ENCODE measurements around the gene TMEM108.
A peak's percentile ranks its signal among the peaks of the same experiment; 100 is the strongest.
"Not testable (repeated sequence)": the region's sequence is repeated elsewhere in the genome, so short reads cannot be mapped to it uniquely, and the experiment has no call there.

Gene TMEM108

DNA sequence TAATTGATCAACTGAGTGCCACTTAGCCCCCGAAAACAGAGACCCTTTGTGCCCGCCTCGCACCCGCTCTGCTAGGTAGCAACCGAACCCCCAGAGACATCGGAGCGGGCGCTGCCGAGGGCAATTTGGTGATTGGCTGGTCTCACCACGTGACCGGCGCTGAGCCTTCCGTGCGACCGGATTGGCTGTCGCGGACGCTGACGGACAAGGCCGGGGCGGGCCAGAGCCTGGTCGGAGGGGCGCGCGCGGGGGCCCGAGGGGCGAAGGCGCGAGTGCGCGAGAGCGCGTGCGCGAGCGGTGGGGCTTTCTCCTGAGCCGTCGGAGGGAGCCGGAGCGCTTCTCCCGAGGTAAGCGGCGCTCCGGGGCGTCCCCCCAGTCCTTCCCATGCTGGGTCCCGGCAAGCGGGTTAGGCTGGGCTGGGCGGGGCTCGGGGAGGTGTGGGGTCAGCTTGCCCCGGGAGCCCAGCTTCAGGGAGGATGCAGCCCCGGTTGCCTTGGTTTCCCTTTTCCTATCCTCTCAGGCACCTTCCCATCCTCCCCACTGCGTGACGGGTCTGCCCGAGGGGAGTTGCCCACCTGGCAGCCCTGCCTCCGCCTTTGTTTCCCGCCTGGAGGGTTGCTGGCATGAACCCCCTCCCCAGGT is at the start of gene TMEM108:
TSS of gene TMEM108 (plus strand) at position 303 of the 642 bp plus-strand sequence.
- peaks cover 3% of the 10 kb centered on the region for H3K4me1 ChIP-seq (ENCODE audit: control insufficient read depth, insufficient read depth, low read length)
- peak within 1 kb of the TSS; percentile 59 for H3K4me3 ChIP-seq (ENCODE audit: low read length)
- no peaks in the 10 kb centered on the region for H3K36me3 ChIP-seq (ENCODE audit: control insufficient read depth, insufficient read depth, low read length, severe bottlenecking)
- peaks cover 6% of the 10 kb centered on the region for H3K9me3 ChIP-seq (ENCODE audit: control insufficient read depth, low read length)
- no peak within 1 kb of the TSS for H3K9ac ChIP-seq (ENCODE audit: low read length)
- H3K27me3 ChIP-seq (replicated peaks; ENCODE audit: control insufficient read depth, insufficient read depth, low read length), result peaks cover 57% of the 10 kb centered on the region
- DNase-seq (ENCODE audit: low read depth), result peak; percentile 58

DNA sequence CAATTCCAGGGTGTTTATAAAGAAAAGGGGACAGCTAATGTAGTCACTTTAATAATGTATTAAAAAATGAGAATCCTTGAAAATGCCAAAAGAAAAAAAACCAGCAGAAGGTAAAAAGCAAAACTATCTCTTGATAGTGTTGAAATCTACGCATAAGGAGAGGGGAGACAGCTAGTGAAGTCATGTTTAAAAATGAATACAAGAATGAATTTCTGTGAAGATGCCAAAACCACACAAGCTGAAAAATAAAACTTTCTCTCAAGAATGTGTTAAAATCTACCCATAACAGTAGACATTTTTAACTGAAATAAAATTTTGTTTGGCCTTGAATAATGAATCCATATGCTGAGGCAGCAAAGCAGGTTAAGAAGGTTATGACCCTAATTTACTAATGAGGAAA is 42.2 kb upstream of the TMEM108 start:
- Histone ChIP-seq H3K4me3 (ENCODE audit: low read length) (no peak overlapping the region), H3K36me3 (ENCODE audit: control insufficient read depth, insufficient read depth, low read length, severe bottlenecking) (no peaks in the 10 kb centered on the region), H3K27me3 (replicated peaks; ENCODE audit: control insufficient read depth, insufficient read depth, low read length) (no peaks in the 10 kb centered on the region), H3K9ac (ENCODE audit: low read length) (no peak overlapping the region), H3K4me1 (ENCODE audit: control insufficient read depth, insufficient read depth, low read length) (no peaks in the 10 kb centered on the region), H3K9me3 (ENCODE audit: control insufficient read depth, low read length) (no peaks in the 10 kb centered on the region)
- no peak for DNase-seq (ENCODE audit: low read depth)

DNA sequence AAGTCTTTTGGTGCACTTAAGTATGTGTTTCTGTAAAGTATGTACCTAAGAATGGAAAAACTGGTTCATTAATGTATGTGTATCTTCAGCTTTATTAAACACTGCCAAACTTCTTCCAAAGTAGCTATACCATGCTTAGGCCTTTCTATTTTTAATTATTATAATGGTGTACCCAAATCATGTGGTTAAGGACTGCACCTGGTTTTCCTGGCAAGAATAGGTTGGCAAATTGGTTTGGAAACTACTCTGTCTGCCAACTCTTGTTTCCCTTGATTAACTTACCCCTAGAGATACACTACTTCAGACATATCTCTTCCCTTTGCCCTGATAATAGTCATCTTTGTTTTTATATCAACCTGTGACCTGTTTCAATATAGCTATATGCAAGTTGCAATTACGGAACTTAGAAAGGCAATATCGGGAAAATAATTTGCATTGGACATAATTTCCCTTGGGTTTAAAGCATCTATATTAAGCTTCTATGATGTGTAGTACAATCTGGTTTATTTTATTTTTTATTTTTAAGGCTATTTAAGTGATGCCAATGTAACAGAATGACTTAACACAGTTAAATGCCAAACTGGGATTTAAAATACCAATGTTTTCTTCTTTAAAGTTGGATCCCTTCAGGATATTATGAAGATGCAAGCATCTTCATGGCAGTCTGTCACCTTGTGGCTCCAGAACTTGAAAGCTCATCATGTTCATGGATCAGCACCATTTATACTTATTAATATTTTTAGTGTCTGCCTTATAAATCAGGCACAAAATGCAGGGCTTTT is 40.6 kb upstream of the TMEM108 start:
- H3K9ac ChIP-seq (ENCODE audit: low read length), result no peak overlapping the region
- no peaks in the 10 kb centered on the region for H3K27me3 ChIP-seq (replicated peaks; ENCODE audit: control insufficient read depth, insufficient read depth, low read length)
- no peaks in the 10 kb centered on the region for H3K36me3 ChIP-seq (ENCODE audit: control insufficient read depth, insufficient read depth, low read length, severe bottlenecking)
- H3K4me1 ChIP-seq (ENCODE audit: control insufficient read depth, insufficient read depth, low read length), result no peaks in the 10 kb centered on the region
- DNase-seq (ENCODE audit: low read depth), result no peak
- H3K9me3 ChIP-seq (ENCODE audit: control insufficient read depth, low read length), result no peaks in the 10 kb centered on the region
- no peak overlapping the region for H3K4me3 ChIP-seq (ENCODE audit: low read length)

DNA sequence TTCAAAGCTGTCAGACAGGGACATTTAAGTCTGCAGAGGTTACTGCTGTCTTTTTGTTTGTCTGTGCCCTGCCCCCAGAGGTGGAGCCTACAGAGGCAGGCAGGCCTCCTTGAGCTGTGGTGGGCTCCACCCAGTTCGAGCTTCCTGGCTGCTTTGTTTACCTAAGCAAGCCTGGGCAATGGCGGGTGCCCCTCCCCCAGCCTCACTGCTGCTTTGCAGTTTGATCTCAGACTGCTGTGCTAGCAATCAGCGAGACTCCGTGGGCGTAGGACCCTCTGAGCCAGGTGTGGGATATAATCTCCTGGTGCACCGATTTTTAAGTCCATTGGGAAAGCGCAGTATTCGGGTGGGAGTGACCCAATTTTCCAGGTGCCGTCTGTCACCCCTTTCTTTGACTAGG is 33.2 kb upstream of the TMEM108 start:
- not testable (repeated sequence) for DNase-seq (ENCODE audit: low read depth); H3K4me1 ChIP-seq (ENCODE audit: control insufficient read depth, insufficient read depth, low read length); H3K9me3 ChIP-seq (ENCODE audit: control insufficient read depth, low read length); H3K9ac ChIP-seq (ENCODE audit: low read length); H3K36me3 ChIP-seq (ENCODE audit: control insufficient read depth, insufficient read depth, low read length, severe bottlenecking); H3K27me3 ChIP-seq (replicated peaks; ENCODE audit: control insufficient read depth, insufficient read depth, low read length); H3K4me3 ChIP-seq (ENCODE audit: low read length)

DNA sequence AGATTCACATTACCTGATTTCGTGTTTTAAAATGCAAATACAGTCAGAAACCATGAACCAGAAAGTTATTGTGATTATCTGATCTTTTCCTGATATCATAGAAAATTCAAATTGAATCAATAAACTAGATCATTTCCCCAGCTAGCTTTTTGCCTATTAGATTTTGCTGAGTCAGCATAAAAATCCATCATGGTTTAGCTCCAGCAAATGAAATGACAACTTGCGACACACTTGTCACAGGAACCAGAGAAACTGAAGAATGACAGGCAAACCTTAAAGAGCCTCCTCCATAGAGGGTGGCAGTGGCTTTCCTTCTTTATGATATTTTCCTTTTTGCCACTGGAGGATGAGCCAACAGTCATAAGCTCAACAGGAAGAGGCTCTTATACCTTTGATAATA is 30.6 kb upstream of the TMEM108 start:
- no peak overlapping the region for H3K9ac ChIP-seq (ENCODE audit: low read length)
- peaks cover 2% of the 10 kb centered on the region for H3K9me3 ChIP-seq (ENCODE audit: control insufficient read depth, low read length)
- H3K36me3 ChIP-seq (ENCODE audit: control insufficient read depth, insufficient read depth, low read length, severe bottlenecking), result no peaks in the 10 kb centered on the region
- H3K27me3 ChIP-seq (replicated peaks; ENCODE audit: control insufficient read depth, insufficient read depth, low read length), result no peaks in the 10 kb centered on the region
- no peaks in the 10 kb centered on the region for H3K4me1 ChIP-seq (ENCODE audit: control insufficient read depth, insufficient read depth, low read length)
- DNase-seq (ENCODE audit: low read depth), result no peak
- H3K4me3 ChIP-seq (ENCODE audit: low read length), result no peak overlapping the region

DNA sequence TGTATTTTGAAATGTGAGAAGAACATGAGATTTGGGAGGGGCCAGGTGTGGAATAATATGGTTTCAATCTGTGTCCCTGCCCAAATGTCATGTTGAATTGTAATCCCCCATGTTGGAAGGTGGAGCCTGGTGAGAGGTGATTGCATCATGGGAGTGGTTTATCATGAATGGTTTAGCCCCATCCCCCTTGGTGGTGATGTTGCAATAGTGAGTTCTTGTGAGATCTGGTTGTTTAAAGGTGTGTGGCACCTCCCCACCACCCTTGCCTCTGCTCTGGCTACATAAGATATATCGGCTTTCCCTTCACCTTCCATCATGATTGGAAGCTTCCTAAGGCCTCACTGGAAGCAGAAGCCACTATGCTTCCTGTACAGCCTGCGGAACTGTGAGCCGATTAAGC is 23.9 kb upstream of the TMEM108 start:
- peaks cover 2% of the 10 kb centered on the region for H3K9me3 ChIP-seq (ENCODE audit: control insufficient read depth, low read length)
- peaks cover 3% of the 10 kb centered on the region for H3K27me3 ChIP-seq (replicated peaks; ENCODE audit: control insufficient read depth, insufficient read depth, low read length)
- H3K4me3 ChIP-seq (ENCODE audit: low read length), result no peak overlapping the region
- H3K4me1 ChIP-seq (ENCODE audit: control insufficient read depth, insufficient read depth, low read length), result no peaks in the 10 kb centered on the region
- no peaks in the 10 kb centered on the region for H3K36me3 ChIP-seq (ENCODE audit: control insufficient read depth, insufficient read depth, low read length, severe bottlenecking)
- H3K9ac ChIP-seq (ENCODE audit: low read length), result no peak overlapping the region
- DNase-seq (ENCODE audit: low read depth), result no peak

DNA sequence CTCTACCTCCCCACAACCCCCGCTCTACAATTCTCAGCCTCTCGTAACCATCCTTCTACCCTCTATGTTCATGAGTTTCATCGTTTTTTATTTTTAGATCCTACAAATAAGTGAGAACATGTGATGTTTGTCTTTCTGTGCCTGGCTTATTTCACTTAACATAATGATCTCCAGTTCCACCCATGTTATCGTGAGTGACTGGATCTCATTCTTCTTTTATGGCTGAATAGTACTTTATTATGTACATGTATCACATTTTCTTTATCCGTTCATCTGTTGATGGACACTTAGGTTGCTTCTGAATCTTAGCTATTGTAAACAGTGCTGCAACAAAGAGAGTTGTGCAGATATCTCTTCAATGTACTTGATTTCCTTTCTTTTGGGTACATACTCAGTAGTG is 22.6 kb upstream of the TMEM108 start:
- H3K4me3 ChIP-seq (ENCODE audit: low read length); H3K27me3 ChIP-seq (replicated peaks; ENCODE audit: control insufficient read depth, insufficient read depth, low read length); H3K36me3 ChIP-seq (ENCODE audit: control insufficient read depth, insufficient read depth, low read length, severe bottlenecking); H3K9me3 ChIP-seq (ENCODE audit: control insufficient read depth, low read length); H3K4me1 ChIP-seq (ENCODE audit: control insufficient read depth, insufficient read depth, low read length); DNase-seq (ENCODE audit: low read depth); H3K9ac ChIP-seq (ENCODE audit: low read length): not testable (repeated sequence)

DNA sequence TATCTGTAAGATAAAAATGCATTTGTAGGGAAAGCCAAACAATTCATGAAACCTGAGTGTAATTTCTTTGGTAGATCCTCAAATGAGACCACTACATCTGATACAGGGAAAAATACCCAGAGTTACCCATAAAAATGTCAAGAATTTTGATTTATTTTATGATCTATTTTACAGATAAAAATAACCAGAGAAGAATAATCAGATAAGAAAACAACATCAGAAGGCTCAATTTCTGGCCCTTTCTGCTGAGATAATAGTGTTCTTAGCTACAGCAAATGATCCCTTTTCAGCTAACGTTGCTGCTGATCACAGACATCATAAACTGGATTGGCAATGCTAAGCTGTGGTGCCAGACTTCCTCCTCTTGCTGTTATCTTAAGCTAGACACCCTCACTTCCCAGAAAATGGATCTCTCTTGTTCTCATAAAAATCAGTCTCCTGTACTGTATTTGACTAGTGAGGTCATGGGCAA is 21.3 kb upstream of the TMEM108 start:
- Histone ChIP-seq H3K9me3 (ENCODE audit: control insufficient read depth, low read length) (peaks cover 2% of the 10 kb centered on the region), H3K36me3 (ENCODE audit: control insufficient read depth, insufficient read depth, low read length, severe bottlenecking) (no peaks in the 10 kb centered on the region)

DNA sequence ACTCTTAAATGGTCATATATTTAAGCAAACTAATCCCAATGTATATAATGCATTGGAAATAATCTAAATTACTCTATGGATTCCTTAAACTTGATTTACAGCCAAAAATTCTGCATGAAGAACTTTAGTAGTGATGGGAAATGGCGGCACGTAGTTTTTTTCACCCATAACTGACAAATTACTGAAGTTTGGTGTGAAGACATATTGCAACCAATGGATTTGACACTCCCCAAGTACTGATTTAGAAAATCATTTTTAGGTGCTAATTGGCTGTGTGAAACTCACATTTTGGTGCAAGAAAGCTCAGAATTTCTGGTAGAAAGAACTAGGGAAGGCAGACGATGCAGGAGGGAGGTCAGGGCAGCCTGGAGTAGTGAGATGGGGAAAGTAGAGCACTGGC is 19.3 kb upstream of the TMEM108 start:
- DNase-seq (ENCODE audit: low read depth), result no peak
- Histone ChIP-seq H3K9me3 (ENCODE audit: control insufficient read depth, low read length) (no peaks in the 10 kb centered on the region), H3K9ac (ENCODE audit: low read length) (no peak overlapping the region), H3K36me3 (ENCODE audit: control insufficient read depth, insufficient read depth, low read length, severe bottlenecking) (no peaks in the 10 kb centered on the region), H3K4me3 (ENCODE audit: low read length) (no peak overlapping the region), H3K4me1 (ENCODE audit: control insufficient read depth, insufficient read depth, low read length) (no peaks in the 10 kb centered on the region), H3K27me3 (replicated peaks; ENCODE audit: control insufficient read depth, insufficient read depth, low read length) (peaks cover 3% of the 10 kb centered on the region)

More for the DNA sequence above, 21.3 kb upstream of the TMEM108 start:
- H3K4me1 ChIP-seq (ENCODE audit: control insufficient read depth, insufficient read depth, low read length), result no peaks in the 10 kb centered on the region
- no peak overlapping the region for H3K4me3 ChIP-seq (ENCODE audit: low read length)
- peaks cover 3% of the 10 kb centered on the region for H3K27me3 ChIP-seq (replicated peaks; ENCODE audit: control insufficient read depth, insufficient read depth, low read length)
- no peak overlapping the region for H3K9ac ChIP-seq (ENCODE audit: low read length)
- DNase-seq (ENCODE audit: low read depth), result no peak

DNA sequence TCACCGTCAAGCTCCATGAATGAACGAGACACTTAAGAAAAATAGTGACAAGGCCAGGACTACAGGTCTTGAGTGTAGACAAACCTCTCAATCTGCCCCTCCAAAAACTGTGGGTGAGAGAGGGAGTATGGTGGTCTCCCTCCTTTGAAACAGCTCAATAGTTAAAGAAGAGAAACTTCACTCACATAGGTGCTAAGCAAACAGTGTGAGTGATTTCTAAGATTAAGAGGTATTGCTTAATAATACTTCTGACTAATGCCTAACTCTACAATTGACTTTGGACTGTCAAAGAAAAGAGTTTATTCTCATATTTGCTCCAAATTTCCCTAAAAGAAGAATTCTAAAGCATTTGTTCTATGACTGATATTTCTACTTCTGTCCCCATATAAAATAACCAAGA is 17.0 kb upstream of the TMEM108 start:
- Histone ChIP-seq H3K9ac (ENCODE audit: low read length) (no peak overlapping the region), H3K36me3 (ENCODE audit: control insufficient read depth, insufficient read depth, low read length, severe bottlenecking) (no peaks in the 10 kb centered on the region)
- no peak for DNase-seq (ENCODE audit: low read depth)

DNA sequence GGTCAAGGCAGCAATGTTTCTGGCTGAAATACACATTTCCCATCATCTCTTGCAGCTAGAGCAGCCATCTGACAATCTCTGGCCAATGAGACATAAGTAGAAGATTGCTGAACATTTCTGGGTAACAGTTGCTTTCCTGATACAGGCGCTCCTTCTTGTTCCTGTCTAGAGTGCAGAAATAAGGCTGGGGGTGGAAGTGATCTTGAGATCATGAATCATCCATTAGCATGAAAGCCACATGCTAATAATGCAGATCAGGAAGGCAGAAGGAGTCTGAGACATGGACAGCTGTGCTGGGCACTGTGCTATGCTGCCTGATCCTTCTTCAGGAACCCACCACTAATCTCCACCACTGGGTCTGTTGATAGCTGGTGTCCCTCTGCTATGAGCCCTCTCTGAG is 14.8 kb upstream of the TMEM108 start:
- no peaks in the 10 kb centered on the region for H3K4me1 ChIP-seq (ENCODE audit: control insufficient read depth, insufficient read depth, low read length)
- H3K36me3 ChIP-seq (ENCODE audit: control insufficient read depth, insufficient read depth, low read length, severe bottlenecking), result no peaks in the 10 kb centered on the region
- no peak for DNase-seq (ENCODE audit: low read depth)
- no peak overlapping the region for H3K9ac ChIP-seq (ENCODE audit: low read length)
- no peak overlapping the region for H3K4me3 ChIP-seq (ENCODE audit: low read length)
- no peaks in the 10 kb centered on the region for H3K27me3 ChIP-seq (replicated peaks; ENCODE audit: control insufficient read depth, insufficient read depth, low read length)
- no peaks in the 10 kb centered on the region for H3K9me3 ChIP-seq (ENCODE audit: control insufficient read depth, low read length)

More for the DNA sequence above, 17.0 kb upstream of the TMEM108 start:
- no peak overlapping the region for H3K4me3 ChIP-seq (ENCODE audit: low read length)
- peaks cover 3% of the 10 kb centered on the region for H3K27me3 ChIP-seq (replicated peaks; ENCODE audit: control insufficient read depth, insufficient read depth, low read length)
- no peaks in the 10 kb centered on the region for H3K4me1 ChIP-seq (ENCODE audit: control insufficient read depth, insufficient read depth, low read length)
- H3K9me3 ChIP-seq (ENCODE audit: control insufficient read depth, low read length), result no peaks in the 10 kb centered on the region

Data from adipocyte (in vitro differentiated cells).